IMR-90 (cell line): ENCODE data around the gene AFTPH.

ENCODE experiments used
- BHLHE40 ChIP-seq: fragments of 150-350 bp; IDR thresholded peaks from 2 replicates; pipeline ENCODE4 v1.6.1; 2016; ENCODE audit warnings: mild to moderate bottlenecking, low read depth, low read length
- CHD1 ChIP-seq: IDR thresholded peaks from 2 replicates; pipeline ENCODE4 v1.6.1; 2012; ENCODE audit warnings: low read depth, low read length, improper control_type of control experiment
- CTCF ChIP-seq: conservative IDR thresholded peaks from 2 replicates; pipeline ENCODE4 v1.5.1; 2012; ENCODE audit warnings: mild to moderate bottlenecking, low read depth, low read length, improper control_type of control experiment
- ELK1 ChIP-seq: fragments of 150-350 bp; IDR thresholded peaks from 2 replicates; pipeline ENCODE4 v1.6.1; 2016; ENCODE audit warnings: low read depth, mild to moderate bottlenecking, low read length, moderate library complexity, borderline replicate concordance
- FOS ChIP-seq: fragments of 150-350 bp; IDR thresholded peaks from 2 replicates; pipeline ENCODE4 v1.6.1; 2016; ENCODE audit warnings: low read depth, low read length
- MAFK ChIP-seq: IDR thresholded peaks from 2 replicates; pipeline ENCODE4 v1.6.1; 2012; ENCODE audit warnings: low read depth, low read length, improper control_type of control experiment
- MAZ ChIP-seq: IDR thresholded peaks from 2 replicates; pipeline ENCODE4 v1.6.1; 2012; ENCODE audit warnings: low read depth, mild to moderate bottlenecking, low read length, improper control_type of control experiment, moderate library complexity, borderline replicate concordance
- POLR2A ChIP-seq: IDR thresholded peaks from 2 replicates; pipeline ENCODE4 v1.6.1; 2012; ENCODE audit warnings: mild to moderate bottlenecking, low read depth, low read length
- RAD21 ChIP-seq: IDR thresholded peaks from 2 replicates; pipeline ENCODE4 v1.6.1; 2012; ENCODE audit warnings: low read length, improper control_type of control experiment
- RFX5 ChIP-seq: IDR thresholded peaks from 2 replicates; pipeline ENCODE4 v1.8.0; 2012; ENCODE audit warnings: low read depth, mild to moderate bottlenecking, low read length, moderate library complexity
- SMC3 ChIP-seq: fragments of 150-350 bp; IDR thresholded peaks from 2 replicates; pipeline ENCODE4 v1.6.1; 2016; ENCODE audit warnings: low read depth, mild to moderate bottlenecking, antibody characterized with exemption, low read length, moderate library complexity
- USF2 ChIP-seq: fragments of 150-350 bp; IDR thresholded peaks from 2 replicates; pipeline ENCODE4 v1.6.1; 2017; ENCODE audit warnings: mild to moderate bottlenecking, antibody characterized with exemption, low read length, low read depth

GRCh38 chr2:64506686-64507085 lies 17.4 kb upstream of the AFTPH start:
- TF ChIP-seq POLR2A (no peak), CTCF (no peak), MAFK (no peak), RFX5 (no peak), CHD1 (no peak), RAD21 (no peak), SMC3 (no peak), FOS (no peak), ELK1 (no peak), MAZ (no peak), BHLHE40 (no peak), USF2 (no peak)
